Osteocyte (in vitro differentiated cells): Measurements from ENCODE around the gene SLC25A41. TPM values are rescaled to one million over a fixed set of nuclear protein-coding genes. Genes with fewer than 3 reads are reported as not detected.

Source experiments
- DNase-seq: peaks from one replicate; pipeline ENCODE4 v3.0.0; 2021; ENCODE audit warnings: mixed read lengths; ENCODE audit not compliant: unreplicated experiment; ENCODE audit errors: extremely low spot score
- H3K27ac Mint-ChIP-seq: one replicate; pipeline ENCODE4 v1.8.0; 2021; ENCODE audit warnings: mild to moderate bottlenecking, mixed read lengths; ENCODE audit not compliant: unreplicated experiment
- H3K27me3 Mint-ChIP-seq: one replicate; pipeline ENCODE4 v1.8.0; 2021; ENCODE audit warnings: mixed read lengths; ENCODE audit not compliant: unreplicated experiment
- H3K36me3 Mint-ChIP-seq: one replicate; pipeline ENCODE4 v1.8.0; 2021; ENCODE audit warnings: mixed read lengths; ENCODE audit not compliant: unreplicated experiment
- H3K4me1 Mint-ChIP-seq: one replicate; pipeline ENCODE4 v1.8.0; 2021; ENCODE audit warnings: mixed read lengths; ENCODE audit not compliant: unreplicated experiment
- H3K4me3 Mint-ChIP-seq: one replicate; pipeline ENCODE4 v1.8.0; 2021; ENCODE audit warnings: mild to moderate bottlenecking, moderate library complexity, mixed read lengths; ENCODE audit not compliant: unreplicated experiment
- H3K9me3 Mint-ChIP-seq: one replicate; pipeline ENCODE4 v1.8.0; 2021; ENCODE audit warnings: mixed read lengths; ENCODE audit not compliant: unreplicated experiment
- CTCF ChIP-seq: fragments of 200-600 bp; sonication (generic); IDR thresholded peaks from 2 replicates; pipeline ENCODE4 v1.5.0; 2021; ENCODE audit warnings: antibody characterized with exemption, mild to moderate bottlenecking, moderate library complexity
- total RNA-seq: library from RNA; stranded (reverse); gene quantifications from 2 replicates; pipeline ENCODE4 v1.2.1, GENCODE V29; 2021

The SLC25A41 gene
- total RNA-seq, 1 donor from 2014 or later = 0.27 TPM

DNA sequence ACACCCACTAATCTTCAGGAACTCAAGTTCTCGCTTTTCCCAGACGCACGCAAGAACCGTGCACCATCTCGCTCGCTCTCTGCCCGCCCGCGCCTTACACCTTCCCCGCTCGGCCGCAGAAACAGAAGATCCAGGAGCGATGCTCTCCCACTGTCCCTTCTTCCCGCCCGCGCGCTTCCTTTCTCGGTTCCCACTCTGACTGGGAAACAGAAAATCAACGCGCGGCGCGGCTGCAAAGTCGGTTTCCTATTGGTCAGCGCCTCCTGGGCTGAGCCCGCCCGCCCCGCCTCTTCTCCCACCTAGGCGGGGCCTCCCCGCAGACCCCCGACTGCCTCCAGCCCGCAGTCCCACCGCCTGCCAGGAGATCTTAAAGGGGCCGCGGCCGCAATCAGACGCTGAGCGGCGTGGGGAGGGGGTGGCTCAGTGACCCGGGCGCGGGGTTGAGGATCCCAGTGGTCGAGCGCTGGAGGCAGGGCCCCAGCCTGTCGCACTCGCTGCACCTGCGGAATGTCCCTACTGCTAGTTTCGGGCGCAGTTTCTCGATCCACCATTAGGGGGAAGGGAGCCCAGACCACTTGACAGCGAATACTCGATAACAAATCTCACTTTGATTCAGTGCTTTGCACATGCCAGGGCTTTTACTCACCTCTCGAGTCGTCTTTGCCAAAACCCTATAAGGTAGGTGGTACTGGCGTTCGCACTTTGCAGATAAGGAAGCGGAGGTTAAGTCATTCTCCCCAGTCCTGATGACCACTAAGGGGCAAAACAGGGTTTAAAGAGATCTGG lies 26.7 kb upstream of the SLC25A41 start:
- peaks cover 10% of the 10 kb centered on the region for H3K36me3 Mint-ChIP-seq
- H3K9me3 Mint-ChIP-seq = no peaks in the 10 kb centered on the region
- peak overlapping the region; percentile 86 for H3K27ac Mint-ChIP-seq
- peak; percentile 59 for TF ChIP-seq CTCF
- H3K4me3 Mint-ChIP-seq = peak overlapping the region; percentile 94
- DNase-seq = peak; percentile 98
- H3K4me1 Mint-ChIP-seq = peaks cover 21% of the 10 kb centered on the region
- peaks cover 18% of the 10 kb centered on the region for H3K27me3 Mint-ChIP-seq

DNA sequence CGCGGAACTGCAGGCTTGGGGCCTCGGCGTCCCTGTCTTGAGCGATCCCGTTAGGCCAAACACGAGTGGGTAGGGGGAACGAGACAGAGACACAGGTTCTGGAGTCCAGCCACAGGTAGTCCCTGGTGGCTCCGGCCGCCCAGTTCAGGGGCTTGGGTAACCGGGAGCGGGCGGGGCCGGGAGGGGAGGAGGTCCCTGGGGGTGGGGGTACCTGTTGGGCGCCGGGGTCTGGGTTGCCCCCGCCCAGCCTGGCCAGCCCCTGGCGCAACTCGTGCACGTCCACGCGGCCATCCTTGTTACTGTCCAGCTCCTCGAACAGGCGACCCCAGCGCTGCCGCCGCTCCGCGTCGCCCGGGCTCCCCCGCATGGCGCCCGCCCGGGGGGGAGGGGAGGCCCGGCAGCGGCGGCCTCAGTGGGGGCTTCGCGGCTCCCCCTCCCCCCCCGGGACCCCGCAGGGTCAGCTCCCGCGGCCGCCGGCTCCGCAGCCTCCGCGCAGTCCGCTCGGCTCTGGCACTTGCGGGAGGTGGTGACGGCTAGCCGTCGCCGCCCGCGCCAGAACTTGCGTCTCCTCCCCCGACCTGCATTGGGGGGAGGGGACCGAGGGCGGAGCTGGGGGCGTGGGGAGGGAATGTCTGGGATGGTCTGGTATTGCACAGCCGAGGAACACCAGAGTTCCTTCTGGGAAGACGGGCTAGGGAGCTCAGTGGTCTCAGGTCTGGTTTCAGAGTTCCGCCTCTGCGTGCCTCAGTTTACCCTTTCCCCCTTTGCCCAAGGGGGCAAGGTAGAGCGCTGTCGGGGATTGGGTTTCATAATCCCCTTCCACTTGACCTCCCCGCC lies 25.9 kb upstream of the SLC25A41 start, which contains the start of gene SLC25A23:
Gene SLC25A23, minus strand, starts transcription at position 531 of the 837 bp plus-strand sequence. Its CDS starts 164 bp downstream, at position 367.
- Mint-ChIP-seq H3K4me1 (peaks cover 17% of the 10 kb centered on the region), H3K27ac (peak within 1 kb of the TSS; percentile 86), H3K9me3 (no peaks in the 10 kb centered on the region), H3K27me3 (peaks cover 11% of the 10 kb centered on the region), H3K4me3 (peak within 1 kb of the TSS; percentile 94), H3K36me3 (peaks cover 18% of the 10 kb centered on the region)
- TF ChIP-seq CTCF = no peak
- peak; percentile 87 for DNase-seq

DNA sequence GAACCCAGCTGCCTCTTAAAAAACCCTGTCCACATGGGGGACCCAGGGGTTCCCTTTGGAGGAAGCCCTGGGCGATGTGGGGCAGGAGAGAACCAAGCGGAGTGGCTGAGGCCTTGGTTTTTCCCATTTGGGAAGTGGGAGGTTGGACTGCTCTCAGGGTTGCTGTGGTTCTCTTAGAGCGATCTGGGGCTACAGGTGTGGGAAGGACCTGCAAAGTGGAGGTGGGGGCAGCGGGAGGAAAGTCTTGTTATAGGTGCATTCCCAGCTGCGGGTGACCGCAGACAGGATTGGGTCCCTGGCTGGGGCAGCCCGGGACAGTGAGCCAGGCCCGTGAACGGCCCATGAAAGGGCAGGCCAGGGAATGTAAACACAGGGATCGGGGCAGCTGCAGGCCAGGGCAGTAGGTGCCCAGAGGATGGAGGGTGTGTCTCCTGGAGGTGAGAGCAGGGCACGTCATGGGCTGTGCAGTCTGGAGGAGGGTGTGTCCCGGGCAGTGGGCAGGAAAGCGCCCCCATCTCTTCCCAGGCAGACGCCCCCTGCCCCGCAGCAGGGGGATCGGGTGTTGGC lies 25.2 kb upstream of the SLC25A41 start:
- peaks cover 4% of the 10 kb centered on the region for H3K9me3 Mint-ChIP-seq
- no peak for TF ChIP-seq CTCF
- peaks cover 17% of the 10 kb centered on the region for H3K4me1 Mint-ChIP-seq
- H3K27ac Mint-ChIP-seq = peak overlapping the region; percentile 54
- DNase-seq = no peak
- peaks cover 24% of the 10 kb centered on the region for H3K36me3 Mint-ChIP-seq
- peak overlapping the region; percentile 89 for H3K4me3 Mint-ChIP-seq
- peaks cover 8% of the 10 kb centered on the region for H3K27me3 Mint-ChIP-seq

- H3K4me1 Mint-ChIP-seq = peaks cover 17% of the 10 kb centered on the region
- DNase-seq = no peak
- peaks cover 7% of the 10 kb centered on the region for H3K27me3 Mint-ChIP-seq
- H3K9me3 Mint-ChIP-seq = peaks cover 8% of the 10 kb centered on the region
- TF ChIP-seq CTCF = no peak
- peaks cover 30% of the 10 kb centered on the region for H3K36me3 Mint-ChIP-seq
- peak overlapping the region; percentile 89 for H3K4me3 Mint-ChIP-seq
- H3K27ac Mint-ChIP-seq = no peak overlapping the region
Measured at GRCh38 chr19:6457958-6458694, 24.6 kb upstream of the SLC25A41 start.
